ENCODE measurements around the gene PTPRN2.

- TF ChIP-seq POLR2A (IDR thresholded peaks at IDR 0.05) (no peak), CTCF (IDR thresholded peaks at IDR 0.05) (no peak), POLR2AphosphoS5 (IDR thresholded peaks at IDR 0.05) (no peak)
Observed at GRCh38 chr7:157822688-157823031, 765.0 kb downstream of the PTPRN2 start.
